K562 (cell line): ENCODE data around the gene GALNT7. TPM values are rescaled to one million over a fixed set of nuclear protein-coding genes. Genes with fewer than 3 reads are reported as not detected.

Experiments used
- ATAC-seq: fragments of 200-7000 bp; cut with Tn5 transposase; 3 replicates; pipeline ENCODE4 v1.9.1; 2020; ENCODE audit warnings: moderate library complexity
- BruUV-seq: library from RNA; stranded (reverse); fragments of 400-500 nt; replicated peaks from 2 replicates; lab custom pipeline; 2021; lab: Mats Ljungman, UMichigan
- CTCF ChIA-PET: fragments of 300-600 bp; formaldehyde crosslinking; extraction: SDS; loops from one replicate; lab custom pipeline; 2021; ENCODE audit warnings: low intra/inter-chr PET ratio; lab: Yijun Ruan, JAX
- POLR2A ChIA-PET: fragments of 300-600, 350-650 bp; sonication (Branson Sonifier 250); formaldehyde crosslinking; extraction: SDS; loops from one replicate; lab custom pipeline; 2021; ENCODE audit warnings: antibody characterized with exemption, inconsistent platforms; lab: Yijun Ruan, JAX
- DNase-seq, 4 experiments: peaks; one replicate each; pipeline versions ENCODE4 v3.0.0 to v3.0.0-alpha.2; 2011 to 2018; ENCODE audit warnings: low spot score in 3 of 4, mixed read lengths in 3 of 4; ENCODE audit errors: extremely low read depth in 1 of 4
- FAIRE-seq: peaks from 2 replicates; lab custom pipeline; 2011; peaks lifted over from hg19 to GRCh38; lab: Jason Lieb, UNC
- H2AFZ ChIP-seq: 2 replicates; pipeline ENCODE4 v1.6.0; 2011; ENCODE audit warnings: low read depth, low read length, control low read depth, inconsistent platforms
- H3K27ac ChIP-seq: fragments of 200-600 bp; 3 replicates; pipeline ENCODE4 v1.8.0; 2011; ENCODE audit warnings: low read depth, mild to moderate bottlenecking, control low read depth, inconsistent platforms, low read length, moderate library complexity, mixed read lengths; ENCODE audit errors: extremely low read depth
- H3K27me3 ChIP-seq, 2 experiments: fragments of 300-600 bp in 1 of 2; 2 replicates in 1 of 2; 3 replicates in 1 of 2; pipeline versions ENCODE4 v1.6.0 to v1.8.0; 2011; ENCODE audit warnings: inconsistent platforms in 2 of 2, low read length in 2 of 2, mild to moderate bottlenecking in 1 of 2, mixed read lengths in 1 of 2, moderate library complexity in 1 of 2; ENCODE audit not compliant: control insufficient read depth in 2 of 2, insufficient read depth in 2 of 2
- H3K36me3 ChIP-seq: fragments of 300-600 bp; 3 replicates; pipeline ENCODE4 v1.8.0; 2011; ENCODE audit warnings: mild to moderate bottlenecking, low read length, inconsistent platforms; ENCODE audit not compliant: control insufficient read depth, insufficient read depth
- H3K4me1 ChIP-seq, 2 experiments: fragments of 200-600 bp in 1 of 2; replicated peaks in 1 of 2; 2 replicates in 1 of 2; 3 replicates in 1 of 2; pipeline versions ENCODE4 v1.5.1 to v1.8.0; 2011; ENCODE audit warnings: inconsistent platforms in 2 of 2, low read length in 2 of 2, mild to moderate bottlenecking in 1 of 2, mixed read lengths in 1 of 2, moderate library complexity in 1 of 2; ENCODE audit not compliant: control insufficient read depth in 2 of 2, insufficient read depth in 2 of 2
- H3K4me2 ChIP-seq: 2 replicates; pipeline ENCODE4 v1.6.1; 2011; ENCODE audit warnings: low read length, control low read depth, inconsistent platforms, mixed read lengths; ENCODE audit not compliant: insufficient read depth
- H3K4me3 ChIP-seq: fragments of 200-600 bp; sonication (generic), shearing (Covaris generic); 2 replicates; pipeline ENCODE4 v1.5.1; 2016; ENCODE audit warnings: control low read depth, inconsistent platforms
- H3K79me2 ChIP-seq: fragments of 200-600 bp; 3 replicates; pipeline ENCODE4 v1.8.0; 2011; ENCODE audit warnings: low read length, inconsistent platforms; ENCODE audit not compliant: control insufficient read depth, insufficient read depth
- H3K9ac ChIP-seq, 2 experiments: 2 replicates each; pipeline versions ENCODE4 v1.6.0 to v1.6.1; 2011; ENCODE audit warnings: low read depth in 2 of 2, low read length in 2 of 2, control low read depth in 1 of 2, inconsistent platforms in 1 of 2, mild to moderate bottlenecking in 1 of 2, mixed read lengths in 1 of 2; ENCODE audit not compliant: insufficient read depth in 1 of 2
- H3K9me1 ChIP-seq: one replicate; pipeline ENCODE4 v1.6.0; 2011; ENCODE audit warnings: inconsistent platforms, mild to moderate bottlenecking, low read length, moderate library complexity; ENCODE audit not compliant: control insufficient read depth, insufficient read depth
- H3K9me3 ChIP-seq: replicated peaks from 2 replicates; pipeline ENCODE4 v1.5.1; 2011; ENCODE audit warnings: low read depth, low read length, inconsistent platforms; ENCODE audit not compliant: control insufficient read depth, insufficient read depth
- H4K20me1 ChIP-seq: replicated peaks from 2 replicates; pipeline ENCODE4 v1.6.1; 2011; ENCODE audit warnings: low read length, inconsistent platforms, mixed read lengths; ENCODE audit not compliant: control insufficient read depth, insufficient read depth
- BDP1 ChIP-seq: IDR thresholded peaks from 3 replicates; pipeline ENCODE4 v1.6.1; 2011; ENCODE audit not compliant: insufficient read length, insufficient read depth
- CREB3L1 ChIP-seq: fragments of 450-650 bp; IDR thresholded peaks from 2 replicates; pipeline ENCODE4 v1.6.1; 2014; ENCODE audit warnings: low read depth, mild to moderate bottlenecking, moderate library complexity, borderline replicate concordance
- HLTF ChIP-seq: fragments of 450-650 bp; IDR thresholded peaks from 2 replicates; pipeline ENCODE4 v1.6.1; 2016
- KLF1 ChIP-seq: fragments of 450-650 bp; IDR thresholded peaks from 2 replicates; pipeline ENCODE4 v1.6.1; 2016; ENCODE audit warnings: missing genetic modification characterization, missing compliant biosample characterization
- MAFG ChIP-seq: fragments of 450-650 bp; conservative IDR thresholded peaks from 2 replicates; pipeline ENCODE4 v1.6.1; 2016; ENCODE audit warnings: missing genetic modification characterization, missing compliant biosample characterization
- STAG1 ChIP-seq: sonication (generic); formaldehyde crosslinking; IDR thresholded peaks from 2 replicates; pipeline ENCODE4 v1.5.0; 2020; ENCODE audit warnings: missing genetic modification reagents, borderline replicate concordance
- ZNF76 ChIP-seq: fragments of 250-450 bp; sonication (Bioruptor Pico); IDR thresholded peaks from 2 replicates; pipeline ENCODE4 v1.4.0; 2020; ENCODE audit warnings: mild to moderate bottlenecking, moderate library complexity, borderline replicate concordance
- WGBS: fragments of 100-300 bp; shearing (Covaris generic); methylation state at CpG from one replicate; pipeline ENCODE4 v1.1.6; 2016; ENCODE audit warnings: low coverage, mixed read lengths; ENCODE audit not compliant: insufficient coverage; ENCODE audit errors: missing lambda C conversion rate; 5-methylcytosine and 5-hydroxymethylcytosine counted together
- in situ Hi-C: fragments of 300-500 bp; cut with MboI; formaldehyde crosslinking; loops from 4 replicates; pipeline ENCODE4 v1.15.0; 2018; ENCODE audit warnings: inconsistent platforms, mixed read lengths
- intact Hi-C: fragments of 100-400 bp; cut with micrococcal nuclease; formaldehyde crosslinking; loops from 2 replicates; pipeline ENCODE4 v1.14.2; 2022
- polyA plus RNA-seq, 8 experiments: library from polyadenylated mRNA; depleted of rRNA in 4 of 8; stranded (reverse) in 5 of 8; unstranded in 3 of 8; fragments of >200 nt; fragmentation: Nextera tagmentation in 2 of 8; fragmentation: Illumina TruSeq in 1 of 8; extraction: Ambion mirVana in 2 of 8; extraction: Trizol in 1 of 8; gene quantifications; 2 replicates each; pipeline versions ENCODE4 v1.2.1 to v1.2.3, GENCODE V29; 2011 to 2014; ENCODE audit warnings: inconsistent platforms in 1 of 8, missing spikeins in 1 of 8
- total RNA-seq, 7 experiments: library from RNA; depleted of rRNA in 6 of 7; stranded (reverse); fragments of >200 nt in 6 of 7; fragmentation: Illumina TruSeq in 2 of 7; extraction: Trizol in 2 of 7; gene quantifications; 2 replicates each; pipeline versions ENCODE4 v1.2.1 to v1.2.3, GENCODE V29; 2011 to 2021; ENCODE audit warnings: low replicate concordance in 1 of 7
- TF ChIP-seq, protein P1 (sequence below): fragments of 250-450 bp; sonication (Bioruptor Pico); IDR thresholded peaks from 2 replicates; pipeline ENCODE4 v1.6.1; 2021; ENCODE audit warnings: mild to moderate bottlenecking
- TF ChIP-seq, protein P2 (sequence below), 2 experiments: fragments of 200-800 bp in 1 of 2; sonication (Bioruptor generic) in 1 of 2; sonication (generic) in 1 of 2; formaldehyde crosslinking in 1 of 2; IDR thresholded peaks in 1 of 2; conservative IDR thresholded peaks in 1 of 2; 2 replicates each; pipeline versions ENCODE4 v1.5.0 to v1.6.1; 2016 to 2020; ENCODE audit warnings: missing compliant biosample characterization in 1 of 2, missing genetic modification characterization in 1 of 2, missing genetic modification reagents in 1 of 2

GALNT7 gene
- total and polyA plus RNA-seq, 9 of the 15 experiments (the other 6 are each of a cell fraction or from before 2014, with no cell fraction given), result 16.7 to 38.7 (median 31.1) TPM

- no peak for TF ChIP-seq CREB3L1
- TF ChIP-seq ZNF76 (CRISPR knock-in tag), result no peak
- TF ChIP-seq, protein P1, sequence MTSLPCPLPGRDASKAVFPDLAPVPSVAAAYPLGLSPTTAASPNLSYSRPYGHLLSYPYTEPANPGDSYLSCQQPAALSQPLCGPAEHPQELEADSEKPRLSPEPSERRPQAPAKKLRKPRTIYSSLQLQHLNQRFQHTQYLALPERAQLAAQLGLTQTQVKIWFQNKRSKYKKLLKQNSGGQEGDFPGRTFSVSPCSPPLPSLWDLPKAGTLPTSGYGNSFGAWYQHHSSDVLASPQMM (CRISPR knock-in tag), result no peak
- TF ChIP-seq KLF1 (tag), result no peak
Observed at GRCh38 chr4:173281406-173282255, 113.0 kb downstream of the GALNT7 start (continued).

DNA sequence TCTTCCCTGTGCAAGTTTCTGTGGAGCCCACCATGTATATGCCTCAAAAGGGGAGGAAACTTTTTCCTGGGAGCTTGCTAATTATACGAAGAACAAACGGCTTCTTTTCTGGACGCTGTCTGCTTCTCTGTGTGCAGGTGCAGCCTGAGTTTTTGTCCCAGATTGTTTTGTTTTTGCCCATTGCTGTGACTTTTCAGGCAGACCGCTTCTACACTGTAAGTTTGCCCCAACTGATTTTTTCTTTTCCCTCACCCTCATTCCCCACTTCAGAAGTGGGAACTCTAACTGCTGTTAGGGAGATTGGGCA lies 113.6 kb downstream of the GALNT7 start:
- no TSS peak for BruUV-seq
- peak; percentile 55 for ATAC-seq
- H3K27ac ChIP-seq, result peak overlapping the region; percentile 76

More for the DNA sequence above, 113.6 kb downstream of the GALNT7 start:
- peak overlapping the region; percentile 81 for H3K4me2 ChIP-seq
- POLR2A ChIA-PET, result interaction anchor here (0.7 to 1.9 kb wide), 3 partner anchors 8 to 20 kb away, joined by 3 to 9 read pairs (median 3); no protein-coding TSS in a partner anchor
- H4K20me1 ChIP-seq, result 0 out of 2 replicates have a peak, but pooled peaks cover 2% of the 10 kb centered on the region
- peak overlapping the region in 1 of 2 experiments; percentile 16; a peak in 1 of 4 replicates for H3K9ac ChIP-seq
- FAIRE-seq (no peak), DNase-seq (no peak)
- no peaks in the 10 kb centered on the region for H3K27me3 ChIP-seq
- no peak for TF ChIP-seq STAG1 (CRISPR knock-in tag)
- TF ChIP-seq, protein P2, sequence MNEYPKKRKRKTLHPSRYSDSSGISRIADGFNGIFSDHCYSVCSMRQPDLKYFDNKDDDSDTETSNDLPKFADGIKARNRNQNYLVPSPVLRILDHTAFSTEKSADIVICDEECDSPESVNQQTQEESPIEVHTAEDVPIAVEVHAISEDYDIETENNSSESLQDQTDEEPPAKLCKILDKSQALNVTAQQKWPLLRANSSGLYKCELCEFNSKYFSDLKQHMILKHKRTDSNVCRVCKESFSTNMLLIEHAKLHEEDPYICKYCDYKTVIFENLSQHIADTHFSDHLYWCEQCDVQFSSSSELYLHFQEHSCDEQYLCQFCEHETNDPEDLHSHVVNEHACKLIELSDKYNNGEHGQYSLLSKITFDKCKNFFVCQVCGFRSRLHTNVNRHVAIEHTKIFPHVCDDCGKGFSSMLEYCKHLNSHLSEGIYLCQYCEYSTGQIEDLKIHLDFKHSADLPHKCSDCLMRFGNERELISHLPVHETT (CRISPR knock-in tag; conservative IDR thresholded peaks at IDR 0.05 in 1 of 2, IDR thresholded peaks at IDR 0.05 in 1 of 2), result 0 out of 4 replicates have a peak, but pooled peaks of 1 of the 2 experiments have one; percentile 6
- TF ChIP-seq HLTF, result no peak
- TF ChIP-seq BDP1, result no peak
- TF ChIP-seq MAFG (tag), result no peak
- peaks cover 39% of the 10 kb centered on the region for H3K79me2 ChIP-seq
- H3K9me1 ChIP-seq, result no peaks in the 10 kb centered on the region
- H2AFZ ChIP-seq, result no peak overlapping the region
- CTCF ChIA-PET, result interaction anchor here (1.4 kb wide), 1 partner anchor 257 kb away, joined by 3 read pairs; no protein-coding TSS in a partner anchor
- H3K9me3 ChIP-seq, result peaks cover 28% of the 10 kb centered on the region
- H3K36me3 ChIP-seq, result peaks cover 8% of the 10 kb centered on the region; the same call in 1 of the 3 replicates
- intact Hi-C loops (loop anchor here (1.0 to 5.0 kb wide), 2 partner anchors 90 to 257 kb away; partner anchors contain the start of gene SAP30), in situ Hi-C loops (no loop called here)
- 3% methylated on average over 4 of the region's 4 CpGs for WGBS
- H3K4me1 ChIP-seq, result peaks cover 7 to 17% of the 10 kb centered on the region in 2 experiments
- H3K4me3 ChIP-seq, result peak overlapping the region; percentile 36
